Measurements from ENCODE around the gene CLCNKA.
"Not testable (repeated sequence)": the region's sequence is repeated elsewhere in the genome, so short reads cannot be mapped to it uniquely, and the experiment has no call there.

Gene CLCNKA

DNA sequence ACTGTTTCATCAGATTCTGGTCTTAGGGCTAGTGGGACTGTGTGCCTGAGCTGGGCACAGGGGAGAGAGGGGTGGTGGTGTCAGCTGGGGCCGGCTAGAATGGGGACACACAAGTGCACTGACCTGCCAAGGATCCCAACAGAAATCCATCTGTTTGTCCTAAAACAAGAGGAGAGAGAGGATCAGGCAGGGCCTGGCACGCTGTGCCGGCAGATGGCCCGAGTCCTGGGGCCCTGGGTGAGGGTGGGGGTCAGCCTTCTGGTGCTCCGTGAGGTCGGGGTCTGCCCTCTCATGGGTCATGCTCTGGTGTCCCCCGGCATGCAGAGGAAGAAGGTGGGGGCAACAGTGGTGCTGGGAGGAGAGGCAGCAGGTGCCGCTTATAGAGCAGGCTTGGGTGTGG, 18.0 kb downstream of the CLCNKA start:
- not testable (repeated sequence) for DNase-seq (ENCODE audit: low read depth in 2 of 3, low spot score in 1 of 3)

DNA sequence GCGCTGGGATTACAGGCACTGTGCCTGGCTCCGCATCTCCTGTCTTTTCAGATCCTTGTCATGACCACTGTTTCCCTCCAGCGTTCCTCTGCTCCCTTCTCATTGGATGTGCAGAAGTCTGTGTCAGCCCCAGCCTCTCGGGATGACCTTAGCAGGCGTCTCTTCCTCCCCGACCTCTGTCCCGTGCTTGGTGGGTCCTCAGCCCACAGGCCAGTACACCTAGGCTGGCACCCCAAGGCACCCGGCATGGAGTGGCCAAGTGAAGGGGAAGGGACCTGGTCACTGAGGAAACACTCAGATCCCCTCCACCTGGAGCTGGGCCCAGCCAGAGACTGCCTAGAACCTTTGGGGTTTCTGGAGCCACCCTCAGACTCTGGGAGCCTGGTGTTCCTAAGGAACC, 19.4 kb downstream of the CLCNKA start:
- no peak for DNase-seq (ENCODE audit: low read depth in 2 of 3, low spot score in 1 of 3)

DNA sequence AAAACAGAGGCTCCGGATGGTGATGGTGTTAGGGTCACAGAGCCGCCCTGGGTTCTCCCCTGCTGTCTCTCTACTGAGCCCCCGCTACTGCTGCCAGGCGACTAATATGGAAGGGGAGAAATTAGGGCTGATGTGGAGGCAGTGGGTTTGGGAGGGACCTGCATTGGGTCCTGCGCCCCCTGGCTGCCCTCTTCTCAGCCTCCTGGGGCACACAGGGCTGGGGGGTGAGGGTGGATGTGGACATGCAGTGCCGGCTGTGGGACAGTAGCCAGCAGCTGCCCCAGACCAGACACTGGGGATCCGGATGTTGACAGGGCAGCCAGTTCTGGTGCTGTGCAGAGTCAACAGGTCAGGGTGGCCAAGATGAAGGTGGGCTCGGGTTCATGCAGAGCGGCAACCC, 20.3 kb downstream of the CLCNKA start:
- DNase-seq (ENCODE audit: low read depth in 2 of 3, low spot score in 1 of 3): no peak

DNA sequence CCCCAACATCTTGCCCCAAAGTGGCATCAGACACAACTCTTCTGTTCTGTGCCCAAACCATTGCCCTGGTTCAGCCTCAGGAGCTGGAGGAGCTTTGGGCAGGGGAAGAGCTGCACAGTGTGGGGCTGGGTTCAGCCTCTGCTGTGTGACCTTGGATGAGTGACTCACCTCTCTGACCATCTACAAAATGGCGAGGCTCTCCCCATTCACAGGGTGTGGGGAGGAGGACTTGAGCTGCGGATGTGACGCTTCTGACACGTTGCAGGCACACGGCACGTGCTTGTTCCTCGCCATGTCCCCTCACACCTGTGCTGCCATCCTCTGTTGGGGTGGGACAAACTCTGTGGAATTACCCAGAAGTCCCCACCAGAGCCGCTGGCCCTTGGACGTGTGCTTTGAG, 20.8 kb downstream of the CLCNKA start:
- DNase-seq (ENCODE audit: low read depth in 2 of 3, low spot score in 1 of 3): not testable (repeated sequence)

DNA sequence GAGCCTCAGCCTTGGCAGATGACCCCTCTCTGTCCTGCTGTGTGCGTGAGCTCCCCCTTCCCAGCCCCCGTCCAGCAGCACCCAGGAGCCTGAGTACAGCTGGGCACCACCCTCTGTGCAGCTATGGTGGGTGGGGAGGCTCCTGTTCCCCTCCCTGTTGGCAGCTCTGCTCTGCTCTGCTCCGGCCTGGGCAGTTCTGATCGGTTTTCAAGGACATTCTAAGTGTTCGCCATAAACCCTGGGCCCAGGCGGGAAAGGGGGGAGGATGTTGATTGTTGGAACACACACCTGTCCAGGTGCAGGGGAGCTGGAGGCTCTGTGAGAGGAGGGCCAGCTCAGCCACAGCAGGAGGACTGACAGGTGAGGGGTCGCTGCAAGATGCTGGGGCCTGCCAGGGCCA, 21.7 kb downstream of the CLCNKA start, which contains the start of gene CLCNKB:
CLCNKB (plus strand) TSS at position 262 of the 400 bp plus-strand sequence. CDS start 711 bp downstream, outside the sequence.
- DNase-seq (ENCODE audit: low read depth in 2 of 3, low spot score in 1 of 3): no peak

DNA sequence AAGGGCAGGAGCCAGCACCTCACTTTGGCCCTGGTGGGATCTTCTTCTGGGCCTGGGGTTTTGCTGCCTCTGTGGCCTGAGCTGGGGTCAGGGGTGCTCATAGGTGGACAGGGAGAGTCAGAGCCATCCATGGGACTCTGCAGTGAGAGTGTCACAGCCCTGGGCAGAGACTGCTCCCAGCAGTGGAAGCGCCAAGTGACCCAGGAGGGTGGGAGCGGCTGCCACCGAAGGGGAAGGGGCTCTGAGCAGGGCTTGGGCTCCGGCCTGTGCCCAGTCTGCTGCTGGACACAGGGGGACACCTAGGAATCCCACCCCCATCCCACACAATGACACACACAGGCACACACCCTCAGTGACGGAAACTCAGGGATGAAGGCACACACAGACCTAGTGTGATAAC, 22.1 kb downstream of the CLCNKA start:
- no peak for DNase-seq (ENCODE audit: low read depth in 2 of 3, low spot score in 1 of 3)

DNA sequence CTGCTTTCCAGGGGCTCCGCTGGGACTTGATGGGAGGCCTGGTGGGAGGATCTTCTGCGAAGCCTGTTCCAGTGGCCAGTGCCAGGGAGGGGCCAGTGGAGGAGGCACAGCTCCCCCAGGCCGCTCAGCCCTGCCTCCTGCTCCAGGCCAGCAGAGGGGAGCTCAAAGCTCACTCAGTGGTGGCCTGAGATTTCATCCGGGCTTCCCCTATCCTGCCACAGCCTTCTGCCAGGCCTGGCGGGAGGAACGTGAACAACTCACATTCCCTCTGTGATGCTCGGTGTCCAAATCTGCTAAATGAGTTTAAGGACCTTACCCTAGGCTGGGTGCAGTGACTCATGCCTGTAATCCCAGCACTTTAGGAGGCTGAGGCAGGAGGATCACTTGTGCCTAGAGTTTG, 25.0 kb downstream of the CLCNKA start:
- no peak for DNase-seq (ENCODE audit: low read depth in 2 of 3, low spot score in 1 of 3)

DNA sequence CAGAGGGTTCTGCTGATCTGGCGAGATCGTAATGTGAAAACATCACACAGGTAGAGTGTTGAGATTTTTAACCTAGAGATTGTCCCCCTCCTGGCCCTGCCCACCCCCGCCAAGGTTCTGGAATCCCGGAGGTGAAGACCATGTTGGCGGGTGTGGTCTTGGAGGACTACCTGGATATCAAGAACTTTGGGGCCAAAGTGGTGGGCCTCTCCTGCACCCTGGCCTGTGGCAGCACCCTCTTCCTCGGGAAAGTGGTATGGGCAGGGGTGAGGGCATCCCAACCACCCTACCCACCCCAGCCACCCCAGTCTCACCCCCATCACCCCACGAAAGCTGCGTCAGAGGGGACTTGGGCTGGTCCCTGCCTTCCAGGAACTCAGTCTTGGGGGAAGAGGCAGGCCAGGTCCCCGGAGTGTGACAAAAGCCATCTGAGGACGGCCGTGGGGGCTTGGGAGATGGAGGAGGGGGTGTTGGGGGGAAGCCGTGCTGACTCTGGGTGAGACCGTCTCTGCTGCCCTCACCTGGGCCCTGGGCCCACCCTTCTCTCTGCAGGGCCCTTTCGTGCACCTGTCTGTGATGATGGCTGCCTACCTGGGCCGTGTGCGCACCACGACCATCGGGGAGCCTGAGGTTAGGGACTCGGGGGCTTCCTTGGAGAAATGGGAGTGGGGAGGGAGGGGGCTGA, 26.1 kb downstream of the CLCNKA start:
- DNase-seq (ENCODE audit: low read depth in 2 of 3, low spot score in 1 of 3): no peak

DNA sequence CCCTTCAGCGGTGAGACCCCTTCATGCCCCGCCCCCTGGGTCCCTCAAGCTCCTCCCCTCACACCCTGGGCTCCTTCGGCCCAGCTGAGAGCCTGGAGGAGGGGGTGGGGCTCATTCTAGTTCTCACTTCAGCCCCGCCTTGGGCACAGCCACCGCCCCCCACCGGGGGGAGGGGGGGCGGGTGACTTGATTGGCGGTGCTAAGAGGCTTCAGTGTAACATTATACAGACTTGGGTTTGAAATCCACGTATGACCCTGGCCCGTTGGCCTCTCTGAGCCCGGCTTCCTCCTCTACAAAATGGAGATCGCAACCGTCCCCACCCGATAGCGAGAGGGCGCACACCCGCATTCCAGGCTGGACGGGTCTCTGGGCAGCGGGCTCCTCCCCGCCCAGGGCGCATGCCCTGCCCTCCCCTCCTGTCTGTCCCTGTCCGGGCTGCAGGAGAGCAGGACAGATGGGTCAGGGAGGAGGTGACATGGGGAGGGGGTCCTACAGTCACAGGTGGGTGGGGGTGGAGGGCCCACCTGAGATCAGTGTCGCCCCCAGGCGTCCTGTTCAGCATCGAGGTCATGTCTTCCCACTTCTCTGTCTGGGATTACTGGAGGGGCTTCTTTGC, 26.8 kb downstream of the CLCNKA start:
- DNase-seq (ENCODE audit: low read depth in 2 of 3, low spot score in 1 of 3): peak in 1 of 3 donors; percentile 13

DNA sequence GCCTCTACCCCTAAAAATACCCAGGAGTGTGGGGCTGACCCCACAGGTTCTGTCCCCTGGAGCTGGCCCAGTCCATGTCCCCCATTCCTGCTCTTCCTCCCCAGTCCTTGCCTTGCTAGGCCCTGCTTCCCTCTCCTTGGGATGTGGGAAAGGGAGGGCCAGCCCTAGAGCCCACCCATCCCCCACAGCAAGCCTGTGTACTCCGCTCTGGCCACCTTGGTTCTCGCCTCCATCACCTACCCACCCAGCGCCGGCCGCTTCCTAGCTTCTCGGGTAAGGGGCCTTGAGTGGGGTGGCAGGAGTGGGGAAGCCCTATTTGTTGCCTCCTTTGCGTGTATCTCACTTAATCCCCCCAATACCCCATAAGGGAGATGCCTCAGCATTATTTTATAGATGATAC, 28.5 kb downstream of the CLCNKA start:
- DNase-seq (ENCODE audit: low read depth in 2 of 3, low spot score in 1 of 3): no peak

DNA sequence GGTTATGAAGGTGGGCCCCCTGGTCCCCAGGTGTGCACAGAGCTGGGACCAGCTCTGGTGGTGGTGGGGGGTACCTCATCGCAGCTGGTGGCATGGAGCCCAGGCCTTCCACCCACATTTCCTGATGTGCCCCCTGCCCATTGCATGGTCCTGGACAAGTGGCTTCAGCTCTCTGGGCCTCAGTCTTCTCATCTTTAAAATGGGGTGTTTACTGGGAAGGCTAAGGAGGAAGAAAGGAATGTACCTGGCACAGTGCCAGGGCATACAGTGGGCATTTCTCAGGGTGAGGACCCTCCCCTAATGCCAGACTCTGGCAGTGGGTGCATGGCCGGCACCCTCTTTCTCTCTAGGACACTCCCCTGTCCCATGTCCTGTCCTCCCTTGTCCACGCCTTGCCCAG, 29.2 kb downstream of the CLCNKA start:
- DNase-seq (ENCODE audit: low read depth in 2 of 3, low spot score in 1 of 3): no peak

DNA sequence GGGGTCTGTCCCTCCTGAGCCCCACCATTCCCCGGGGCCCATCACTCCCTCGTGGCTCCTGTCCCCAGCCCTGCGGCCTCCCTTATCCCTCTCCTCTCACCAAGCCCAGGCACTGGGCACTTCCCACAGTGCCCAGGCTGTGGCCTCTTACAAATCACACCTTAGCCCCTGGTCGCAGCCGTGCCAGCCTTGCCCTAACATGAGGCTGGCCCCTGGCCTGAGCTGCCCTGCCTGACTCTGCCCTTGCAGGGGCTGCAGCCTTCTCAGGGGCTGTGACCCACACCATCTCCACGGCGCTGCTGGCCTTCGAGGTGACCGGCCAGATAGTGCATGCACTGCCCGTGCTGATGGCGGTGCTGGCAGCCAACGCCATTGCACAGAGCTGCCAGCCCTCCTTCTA, 30.1 kb downstream of the CLCNKA start:
- DNase-seq (ENCODE audit: low read depth in 2 of 3, low spot score in 1 of 3): not testable (repeated sequence)

DNA sequence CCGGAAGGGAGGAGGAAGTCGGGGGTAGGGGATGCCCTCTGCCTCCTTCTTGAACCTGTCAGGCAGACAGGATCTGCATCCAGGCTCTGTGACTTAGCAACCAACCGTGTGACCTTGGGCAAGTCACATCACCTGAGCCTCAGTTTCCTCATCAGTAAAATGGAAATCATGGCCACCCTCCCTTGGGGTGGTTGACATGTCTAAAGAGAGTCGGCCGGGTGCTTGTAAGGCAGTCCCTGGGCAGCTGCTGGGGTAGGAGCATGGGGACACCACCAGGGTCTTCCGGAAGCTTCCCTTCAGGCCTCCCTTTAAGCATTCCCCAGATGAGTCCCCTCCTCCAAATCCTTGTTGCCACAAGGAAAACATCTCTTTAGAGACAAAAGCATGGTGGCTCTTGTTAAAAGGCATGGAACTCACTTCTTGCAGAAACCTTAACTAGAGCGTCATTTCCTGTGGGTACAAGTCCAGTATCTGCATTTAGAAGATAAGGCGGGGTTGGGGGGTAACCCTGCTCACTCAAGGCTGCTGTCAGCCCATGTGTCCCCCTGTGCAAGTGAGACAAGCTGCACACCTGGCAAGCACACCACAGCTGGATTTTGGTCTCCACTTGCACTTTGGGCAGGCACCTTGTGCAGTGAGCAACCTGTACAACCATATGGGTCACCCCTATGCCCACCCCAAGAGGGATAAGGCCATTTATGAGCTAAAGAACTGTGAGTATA, 32.1 kb downstream of the CLCNKA start:
- no peak for DNase-seq (ENCODE audit: low read depth in 2 of 3, low spot score in 1 of 3)

DNA sequence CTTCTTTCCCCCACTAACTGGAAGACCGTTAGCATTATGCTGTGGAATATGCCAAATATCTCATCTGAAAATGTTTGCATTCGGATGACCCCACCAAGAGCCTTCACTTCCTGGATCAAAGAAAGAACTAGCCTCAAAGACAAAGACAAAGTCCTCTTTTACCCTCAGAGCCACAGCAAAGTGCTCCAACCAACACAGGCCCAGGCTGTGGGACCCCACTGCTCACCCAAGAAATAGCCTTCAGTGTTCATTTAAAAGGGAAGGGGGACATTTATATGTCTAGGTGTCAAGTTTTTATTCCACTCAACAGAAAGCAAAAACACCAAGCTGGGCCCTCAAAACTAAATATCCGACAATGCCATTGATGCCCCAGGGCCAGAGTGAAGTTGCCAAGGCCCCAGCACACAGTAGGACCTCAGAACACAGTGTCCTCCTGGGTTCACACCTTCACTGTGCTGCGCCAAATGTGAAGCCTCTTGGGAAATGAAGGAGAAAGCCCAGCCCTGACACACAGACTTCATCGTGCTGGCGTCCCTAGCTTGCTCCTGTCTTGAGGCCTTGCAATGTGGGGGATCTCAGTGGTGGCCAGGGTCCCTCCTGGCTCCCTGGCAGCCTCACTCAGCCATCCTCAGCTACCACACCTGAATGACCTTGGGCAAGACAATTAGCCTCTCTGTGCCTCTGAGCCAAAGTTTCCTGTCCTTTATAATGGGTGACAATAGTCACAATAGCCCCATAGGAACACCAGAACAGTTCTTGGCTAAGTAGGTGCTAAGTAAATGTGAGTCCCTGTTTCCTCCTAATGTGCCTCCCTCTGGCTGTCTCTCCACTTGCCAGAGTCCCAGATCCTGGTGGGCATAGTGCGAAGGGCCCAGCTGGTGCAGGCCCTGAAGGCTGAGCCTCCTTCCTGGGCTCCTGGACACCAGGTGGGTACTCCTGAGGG, 33.0 kb downstream of the CLCNKA start:
- DNase-seq (ENCODE audit: low read depth in 2 of 3, low spot score in 1 of 3): no peak

DNA sequence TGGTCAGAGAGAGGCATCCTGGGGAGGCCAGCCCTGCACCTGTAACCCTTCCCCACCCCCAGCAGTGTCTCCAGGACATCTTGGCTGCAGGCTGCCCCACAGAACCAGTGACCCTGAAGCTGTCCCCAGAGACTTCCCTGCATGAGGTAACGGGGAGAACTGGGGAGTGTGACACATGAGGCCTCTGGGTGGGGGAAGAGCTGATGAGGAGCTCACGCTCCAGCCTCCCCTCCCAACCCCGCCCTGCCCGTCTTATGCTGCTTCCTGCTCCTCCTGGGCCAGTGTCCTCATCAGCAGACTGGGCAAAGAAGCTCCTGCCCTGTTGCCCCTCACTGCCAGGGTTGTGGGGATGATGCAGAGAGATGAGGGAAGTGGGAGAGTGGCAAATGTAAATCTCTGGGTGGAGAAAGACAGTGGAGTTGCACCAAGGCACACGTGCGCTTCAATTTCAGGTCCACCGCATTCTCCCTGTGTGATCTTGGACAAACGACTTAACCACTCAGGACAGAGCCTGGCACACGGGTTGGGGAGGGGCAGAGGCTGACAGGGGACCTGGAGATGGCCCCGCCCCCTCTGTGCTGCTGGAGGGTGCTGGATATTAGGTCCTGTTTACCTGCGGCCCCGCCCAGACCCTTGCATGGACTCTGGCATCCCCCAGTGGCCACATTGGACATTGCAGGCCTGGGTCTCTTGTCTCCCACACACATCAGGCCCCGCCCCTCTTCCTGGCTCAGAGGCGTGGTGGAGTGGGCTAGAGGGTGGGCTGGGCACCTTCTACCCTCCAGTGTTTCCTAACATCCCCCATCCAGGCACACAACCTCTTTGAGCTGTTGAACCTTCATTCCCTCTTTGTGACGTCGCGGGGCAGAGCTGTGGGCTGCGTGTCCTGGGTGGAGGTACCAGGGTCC, 34.0 kb downstream of the CLCNKA start:
- peak; percentile 52 to 91 (median 80) for DNase-seq (ENCODE audit: low read depth in 2 of 3, low spot score in 1 of 3)

DNA sequence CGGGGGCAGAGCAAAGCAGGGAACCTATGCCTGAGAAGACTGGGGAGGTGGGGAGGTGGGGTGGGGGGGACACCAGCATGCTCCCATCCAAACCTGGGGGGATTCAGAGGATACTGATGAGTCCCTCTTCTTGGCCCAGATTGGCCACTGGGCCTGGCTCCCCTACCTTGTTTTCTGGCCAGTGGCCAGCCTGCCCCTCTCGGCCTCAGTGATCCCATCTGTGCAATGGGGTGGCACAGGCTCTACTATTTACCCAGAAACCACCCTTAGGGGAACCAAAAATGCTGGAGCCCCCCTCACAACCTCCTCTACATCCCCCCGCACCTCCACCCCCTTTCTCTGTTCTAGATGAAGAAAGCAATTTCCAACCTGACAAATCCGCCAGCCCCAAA, 34.7 kb downstream of the CLCNKA start:
- not testable (repeated sequence) for DNase-seq (ENCODE audit: low read depth in 2 of 3, low spot score in 1 of 3)

DNA sequence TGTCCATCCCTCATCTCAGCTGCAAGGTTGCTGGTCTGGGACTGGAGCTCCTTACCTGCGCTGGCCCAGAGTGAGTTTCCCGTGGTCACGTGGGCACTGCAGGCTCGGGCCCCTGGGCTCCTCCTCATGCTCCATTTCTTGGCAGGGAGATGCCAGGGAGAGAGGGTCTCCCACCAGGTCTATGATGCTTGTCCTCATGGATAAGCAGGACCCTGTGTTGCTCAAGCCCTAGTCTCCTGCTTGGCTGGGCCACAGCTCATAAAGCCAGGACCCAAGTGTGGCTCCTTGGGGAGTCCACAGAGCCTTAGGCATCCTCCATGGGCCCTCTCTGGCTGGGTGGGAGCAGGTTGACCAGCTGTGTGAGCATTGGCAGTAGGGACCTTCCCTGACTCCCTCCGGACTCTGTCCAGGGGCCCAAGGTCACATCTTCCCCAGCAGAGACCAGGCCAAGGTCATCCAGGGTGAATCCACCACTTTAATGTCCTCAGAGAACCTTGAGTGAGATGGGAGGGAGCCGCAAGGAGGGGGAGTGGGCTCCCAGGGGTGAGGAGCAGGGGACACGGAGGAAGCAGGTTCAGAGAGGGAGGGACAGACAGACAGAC, 35.6 kb downstream of the CLCNKA start:
- not testable (repeated sequence) for DNase-seq (ENCODE audit: low read depth in 2 of 3, low spot score in 1 of 3)

DNA sequence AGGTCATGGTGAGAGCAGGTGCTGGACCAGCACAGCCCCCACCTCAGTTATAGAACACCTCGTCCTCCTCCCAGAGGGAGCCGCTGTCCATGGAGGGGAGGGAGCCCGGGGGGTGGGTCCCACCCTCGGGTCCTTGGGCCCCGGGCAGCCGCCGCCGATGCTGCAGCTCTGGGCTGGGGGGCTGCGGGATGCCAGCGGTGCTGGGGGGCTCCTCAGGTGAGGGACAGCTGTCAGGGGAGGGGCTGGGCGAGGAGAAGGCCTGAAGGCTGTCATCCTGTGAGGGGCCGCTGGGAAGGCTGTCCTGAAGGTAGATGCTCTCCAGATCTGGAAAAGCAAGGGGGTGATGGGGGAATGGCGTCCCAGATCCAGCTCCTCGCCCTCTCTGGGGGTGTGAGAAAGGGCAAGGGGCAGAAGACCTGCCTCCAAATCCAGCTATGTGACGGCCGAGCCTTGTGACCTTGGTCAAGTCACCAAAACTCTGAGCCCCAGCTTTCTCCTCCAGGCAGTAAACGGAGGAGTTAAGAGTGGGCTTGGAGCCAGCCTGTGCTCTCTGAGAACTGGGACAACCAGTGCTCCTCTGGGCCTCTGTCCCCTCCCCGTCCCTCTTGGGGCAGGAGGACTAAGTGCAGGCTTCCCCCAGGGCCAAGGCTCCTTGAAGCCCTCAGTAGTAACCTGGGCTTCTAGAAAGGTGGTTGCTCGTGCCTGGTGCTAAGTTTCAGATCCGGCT, 36.7 kb downstream of the CLCNKA start:
- DNase-seq (ENCODE audit: low read depth in 2 of 3, low spot score in 1 of 3): not testable (repeated sequence)

DNA sequence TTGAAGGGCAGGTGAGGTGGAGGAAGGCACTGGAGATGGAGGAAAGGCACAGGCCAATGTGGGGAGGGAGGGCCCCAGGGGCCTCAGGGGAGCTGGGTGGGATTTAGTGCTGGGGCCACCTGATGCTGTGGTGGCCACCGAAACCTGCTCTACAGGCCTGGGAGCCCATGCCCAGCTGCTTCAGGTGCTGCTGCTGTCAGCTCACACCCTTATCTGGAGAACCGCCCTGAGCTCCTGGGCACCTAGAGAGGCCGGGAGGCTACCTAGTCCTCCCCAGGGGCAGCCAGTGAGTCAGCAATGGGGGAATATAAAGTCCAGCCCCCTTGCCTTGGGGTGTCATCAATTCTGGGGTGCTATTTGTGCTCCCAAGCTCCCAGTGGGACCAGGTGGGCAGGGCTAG, 39.4 kb downstream of the CLCNKA start:
- no peak for DNase-seq (ENCODE audit: low read depth in 2 of 3, low spot score in 1 of 3)
